Lung (tissue), 12 donors: ENCODE results near the gene KCNJ15. TPM values are rescaled to one million over a fixed set of nuclear protein-coding genes. Genes with fewer than 3 reads are reported as not detected.

Experiments
- ATAC-seq: fragments of 200-7000 bp; cut with Tn5 transposase; one replicate; pipeline ENCODE4 v1.9.1; 2020; ENCODE audit warnings: moderate number of reproducible peaks; ENCODE audit not compliant: insufficient read depth, low FRiP score
- DNase-seq, 3 donors: peaks; one replicate each; pipeline ENCODE4 v3.0.0-alpha.2; 2013 to 2017
- H3K27ac ChIP-seq, 2 donors: one replicate each; pipeline ENCODE4 v1.5.1; 2013; ENCODE audit warnings: mild to moderate bottlenecking in 2 of 2, moderate library complexity in 2 of 2, control low read depth in 1 of 2, inconsistent platforms in 1 of 2, low read depth in 1 of 2, low read length in 1 of 2
- H3K27me3 ChIP-seq, 3 donors: one replicate each; pipeline ENCODE4 v1.5.1; 2013; ENCODE audit warnings: low read length in 2 of 3; ENCODE audit not compliant: control insufficient read depth in 3 of 3, insufficient read depth in 3 of 3
- H3K36me3 ChIP-seq, 4 donors: one replicate each; pipeline ENCODE4 v1.5.1; 2013; ENCODE audit warnings: low read length in 4 of 4, mild to moderate bottlenecking in 1 of 4, moderate library complexity in 1 of 4; ENCODE audit not compliant: control insufficient read depth in 4 of 4, insufficient read depth in 4 of 4
- H3K4me1 ChIP-seq, 5 donors: one replicate each; pipeline ENCODE4 v1.5.1; 2013; ENCODE audit warnings: low read length in 5 of 5, mild to moderate bottlenecking in 2 of 5, moderate library complexity in 1 of 5; ENCODE audit not compliant: control insufficient read depth in 5 of 5, insufficient read depth in 5 of 5
- H3K4me3 ChIP-seq: one replicate; pipeline ENCODE4 v1.5.1; 2013; ENCODE audit warnings: mild to moderate bottlenecking, control low read depth, moderate library complexity
- H3K9ac ChIP-seq, 2 donors: one replicate each; pipeline ENCODE4 v1.5.1; 2013; ENCODE audit warnings: low read length in 2 of 2, control low read depth in 1 of 2; ENCODE audit not compliant: insufficient read depth in 1 of 2
- H3K9me3 ChIP-seq, 4 donors: one replicate each; pipeline ENCODE4 v1.5.1; 2013; ENCODE audit warnings: low read length in 3 of 4, mild to moderate bottlenecking in 1 of 4, moderate library complexity in 1 of 4; ENCODE audit not compliant: control insufficient read depth in 4 of 4, insufficient read depth in 3 of 4
- WGBS, 2 donors: extraction: QIAGEN DNeasy Blood & Tissue Kit; methylation state at CpG; one replicate each; pipeline ENCODE4 v1.1.7; 2013; 5-methylcytosine and 5-hydroxymethylcytosine counted together
- polyA plus RNA-seq, 2 donors: library from polyadenylated mRNA; stranded (reverse); fragments of 200-250 nt; gene quantifications; one replicate each; pipeline ENCODE4 v1.2.1, GENCODE V29; 2013
- total RNA-seq, 2 donors: library from RNA; depleted of rRNA in 1 of 2; stranded (reverse); fragments of >200 nt in 1 of 2; gene quantifications; one replicate each; pipeline ENCODE4 v1.2.1, GENCODE V29; 2014 to 2021
- TF ChIP-seq, protein P1 (sequence below): IDR thresholded peaks from 2 replicates; pipeline ENCODE4 v1.5.1; 2012; ENCODE audit warnings: mild to moderate bottlenecking; ENCODE audit errors: control extremely low read depth, extremely low read depth
- donor health status: control.
- donor health status: control.
- donor health status: Bipolar disorder and iron deficiency.
- donor health status: healthy.
- donor health status: DM: yes; HTN: yes; CAD: no.

Gene KCNJ15
- total and polyA plus RNA-seq, 4 donors = 28.2 to 79.1 (median 61.5) TPM

GRCh38 chr21:38236232-38236631 lies 20.6 kb upstream of the KCNJ15 start:
- no peak for ATAC-seq
- WGBS, 2 donors = 74 to 83% methylated on average over 2 of the region's 2 CpGs
- H3K4me3 ChIP-seq = no peak overlapping the region

DNA sequence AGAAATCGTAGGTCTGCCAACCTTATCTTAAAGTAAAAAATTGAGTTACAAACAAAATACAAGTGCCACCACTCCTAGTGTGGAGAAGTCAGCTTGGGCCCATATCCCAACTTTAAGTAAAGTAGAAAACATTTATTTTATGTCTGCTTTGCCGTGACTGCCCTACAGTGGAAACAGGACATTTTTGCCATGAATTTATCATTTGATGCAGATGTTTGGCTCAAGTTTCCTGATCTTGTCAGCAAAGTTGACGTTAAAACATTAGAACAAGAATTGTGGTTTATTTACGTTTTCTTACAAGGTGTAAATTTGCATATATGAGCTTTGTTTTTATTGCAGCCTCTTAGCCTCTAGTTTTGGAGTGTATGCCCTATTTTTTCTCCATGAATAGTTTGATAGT lies 17.1 kb upstream of the KCNJ15 start:
- Histone ChIP-seq H3K9me3 (no peaks in the 10 kb centered on the region), H3K27me3 (no peaks in the 10 kb centered on the region), H3K36me3 (no peaks in the 10 kb centered on the region), H3K4me1 (peaks cover 0 to 22% (median 0%) of the 10 kb centered on the region in 5 donors), H3K27ac (no peak overlapping the region), H3K9ac (no peak overlapping the region), H3K4me3 (no peak overlapping the region)
- ATAC-seq (no peak), DNase-seq (no peak)
- 62 to 79% methylated on average over 4 of the region's 4 CpGs for WGBS, 2 donors
- TF ChIP-seq, protein P1, sequence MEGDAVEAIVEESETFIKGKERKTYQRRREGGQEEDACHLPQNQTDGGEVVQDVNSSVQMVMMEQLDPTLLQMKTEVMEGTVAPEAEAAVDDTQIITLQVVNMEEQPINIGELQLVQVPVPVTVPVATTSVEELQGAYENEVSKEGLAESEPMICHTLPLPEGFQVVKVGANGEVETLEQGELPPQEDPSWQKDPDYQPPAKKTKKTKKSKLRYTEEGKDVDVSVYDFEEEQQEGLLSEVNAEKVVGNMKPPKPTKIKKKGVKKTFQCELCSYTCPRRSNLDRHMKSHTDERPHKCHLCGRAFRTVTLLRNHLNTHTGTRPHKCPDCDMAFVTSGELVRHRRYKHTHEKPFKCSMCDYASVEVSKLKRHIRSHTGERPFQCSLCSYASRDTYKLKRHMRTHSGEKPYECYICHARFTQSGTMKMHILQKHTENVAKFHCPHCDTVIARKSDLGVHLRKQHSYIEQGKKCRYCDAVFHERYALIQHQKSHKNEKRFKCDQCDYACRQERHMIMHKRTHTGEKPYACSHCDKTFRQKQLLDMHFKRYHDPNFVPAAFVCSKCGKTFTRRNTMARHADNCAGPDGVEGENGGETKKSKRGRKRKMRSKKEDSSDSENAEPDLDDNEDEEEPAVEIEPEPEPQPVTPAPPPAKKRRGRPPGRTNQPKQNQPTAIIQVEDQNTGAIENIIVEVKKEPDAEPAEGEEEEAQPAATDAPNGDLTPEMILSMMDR = no peak

More at GRCh38 chr21:38236232-38236631, 20.6 kb upstream of the KCNJ15 start:
- Histone ChIP-seq H3K9me3 (peaks cover 0 to 3% (median 0%) of the 10 kb centered on the region in 4 donors), H3K27ac (no peak overlapping the region), H3K4me1 (peaks cover 0 to 16% (median 0%) of the 10 kb centered on the region in 5 donors), H3K27me3 (no peaks in the 10 kb centered on the region), H3K36me3 (no peaks in the 10 kb centered on the region), H3K9ac (no peak overlapping the region)
- DNase-seq = no peak
- TF ChIP-seq, protein P1 = no peak

DNA sequence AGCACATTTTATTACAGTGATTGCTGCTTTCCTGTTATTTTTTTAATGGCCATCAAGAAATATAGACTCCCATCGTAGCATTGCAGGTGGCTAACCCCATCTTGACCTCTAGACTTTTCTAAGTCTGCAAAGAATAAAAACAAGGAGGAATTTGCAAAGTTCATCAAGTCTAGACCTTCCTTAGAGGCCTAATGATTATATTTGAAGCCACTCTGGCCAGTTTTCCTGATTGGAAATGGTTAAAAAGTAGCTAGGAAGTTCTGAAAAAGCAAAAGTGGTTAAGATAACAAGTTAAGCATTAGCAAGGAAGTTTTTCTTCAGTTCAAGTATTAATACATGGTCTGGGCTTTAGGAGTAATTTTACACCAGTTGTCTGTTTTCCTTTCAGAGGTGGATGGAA lies 16.7 kb upstream of the KCNJ15 start:
- no peak overlapping the region for H3K27ac ChIP-seq

More for the DNA sequence above, 16.7 kb upstream of the KCNJ15 start:
- no peaks in the 10 kb centered on the region for H3K36me3 ChIP-seq
- DNase-seq = no peak
- no peak for ATAC-seq
- WGBS, 2 donors = 53 to 58% methylated on average over 1 of the region's 1 CpG
- peaks cover 0 to 22% (median 0%) of the 10 kb centered on the region in 5 donors for H3K4me1 ChIP-seq
- no peaks in the 10 kb centered on the region for H3K27me3 ChIP-seq
- no peak overlapping the region for H3K9ac ChIP-seq
- H3K9me3 ChIP-seq = no peaks in the 10 kb centered on the region
- TF ChIP-seq, protein P1 = no peak
- H3K4me3 ChIP-seq = no peak overlapping the region
